ENCODE results near the gene CCDC71L. TPM values are rescaled to one million over a fixed set of nuclear protein-coding genes. Genes with fewer than 3 reads are reported as not detected.

The CCDC71L gene
- total and polyA plus RNA-seq, 2 of the 13 experiments (the other 11 are each of a cell fraction or from before 2014, with no cell fraction given) = 0.02 TPM; not detected in 1

DNA sequence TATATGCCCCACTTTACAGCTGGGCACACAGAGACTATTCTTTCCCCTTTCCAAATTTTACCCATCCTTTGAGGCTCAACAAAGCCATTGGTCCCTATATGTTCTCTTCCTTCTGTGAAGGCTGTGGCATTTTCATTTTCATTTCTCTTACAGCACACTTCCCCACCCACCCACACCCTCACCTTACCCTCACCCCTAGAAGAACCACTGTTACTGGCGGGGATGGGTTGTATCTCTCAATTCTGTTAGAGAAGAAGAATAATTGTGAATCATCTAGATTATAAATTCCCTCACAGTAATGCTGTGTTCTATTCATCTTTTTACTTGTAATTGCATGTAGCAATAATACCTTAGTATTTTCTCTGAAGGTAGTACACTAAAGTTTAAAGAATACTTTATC, 10.2 kb upstream of the CCDC71L start:
- no peak overlapping the region for H3K27ac ChIP-seq (ENCODE audit: extremely low read length, insufficient read depth, low read length)
- no peaks in the 10 kb centered on the region for H3K27me3 ChIP-seq (ENCODE audit: control insufficient read depth in 1 of 2, insufficient read depth in 2 of 2, low read length in 2 of 2)
- intact Hi-C loops (cut with micrococcal nuclease; ENCODE audit: unreplicated experiment) (no loop called here), in situ Hi-C loops (cut with HindIII; ENCODE audit: extremely low pct_ligation_motif_present, low pct_unique_long_range_greater_than_20kb) (no loop called here)
- no peaks in the 10 kb centered on the region for H3K79me2 ChIP-seq (ENCODE audit: insufficient read depth, low read length)
- DNase-seq (ENCODE audit: low spot score) (no peak), ATAC-seq (no peak), FAIRE-seq (no peak)
- H3K9ac ChIP-seq (ENCODE audit: insufficient read depth, low read depth, low read length) = no peak overlapping the region
- no peaks in the 10 kb centered on the region for H4K20me1 ChIP-seq (ENCODE audit: insufficient read depth, low read length)
- no peaks in the 10 kb centered on the region for H3K36me3 ChIP-seq (replicated peaks in 1 of 2; ENCODE audit: control insufficient read depth in 1 of 2, insufficient read depth in 2 of 2, low read length in 2 of 2)
- no peak overlapping the region for H3K4me3 ChIP-seq (replicated peaks in 1 of 3; ENCODE audit: insufficient read depth in 1 of 3, low read depth in 2 of 3, low read length in 3 of 3)
- no peak overlapping the region for H2AFZ ChIP-seq (ENCODE audit: low read length)
- H3K4me2 ChIP-seq (ENCODE audit: low read depth, low read length) = no peak overlapping the region
- no peaks in the 10 kb centered on the region for H3K4me1 ChIP-seq (ENCODE audit: insufficient read depth, low read length)
- POLR2A ChIA-PET = no interaction called here
- 30% methylated on average over 1 of the region's 1 CpG for WGBS (ENCODE audit: low lambda C conversion rate)
- BruUV-seq (replicated peaks) = no TSS peak
- CTCF ChIA-PET (ENCODE audit: low intra/inter-chr PET ratio, low total read pairs) = no interaction called here
- H3K9me3 ChIP-seq (ENCODE audit: low read length) = no peaks in the 10 kb centered on the region
- TF ChIP-seq ZNF614 (CRISPR knock-in tag; IDR thresholded peaks at IDR 0.05; ENCODE audit: borderline replicate concordance) (no peak), HOXA3 (CRISPR knock-in tag; IDR thresholded peaks at IDR 0.05) (no peak), ZNF546 (CRISPR knock-in tag; conservative IDR thresholded peaks at IDR 0.05) (no peak), ZNF574 (CRISPR knock-in tag; IDR thresholded peaks at IDR 0.05) (no peak), ETS1 (CRISPR knock-in tag; IDR thresholded peaks at IDR 0.05) (no peak), TEAD3 (CRISPR knock-in tag; optimal IDR thresholded peaks at IDR 0.05; ENCODE audit: borderline replicate concordance) (no peak), SMARCE1 (IDR thresholded peaks at IDR 0.05; ENCODE audit: borderline replicate concordance) (no peak), FOXP4 (CRISPR knock-in tag; IDR thresholded peaks at IDR 0.05) (no peak), SAFB2 (CRISPR knock-in tag; IDR thresholded peaks at IDR 0.05; ENCODE audit: borderline replicate concordance, low read depth) (no peak)
- TF ChIP-seq, protein P1, sequence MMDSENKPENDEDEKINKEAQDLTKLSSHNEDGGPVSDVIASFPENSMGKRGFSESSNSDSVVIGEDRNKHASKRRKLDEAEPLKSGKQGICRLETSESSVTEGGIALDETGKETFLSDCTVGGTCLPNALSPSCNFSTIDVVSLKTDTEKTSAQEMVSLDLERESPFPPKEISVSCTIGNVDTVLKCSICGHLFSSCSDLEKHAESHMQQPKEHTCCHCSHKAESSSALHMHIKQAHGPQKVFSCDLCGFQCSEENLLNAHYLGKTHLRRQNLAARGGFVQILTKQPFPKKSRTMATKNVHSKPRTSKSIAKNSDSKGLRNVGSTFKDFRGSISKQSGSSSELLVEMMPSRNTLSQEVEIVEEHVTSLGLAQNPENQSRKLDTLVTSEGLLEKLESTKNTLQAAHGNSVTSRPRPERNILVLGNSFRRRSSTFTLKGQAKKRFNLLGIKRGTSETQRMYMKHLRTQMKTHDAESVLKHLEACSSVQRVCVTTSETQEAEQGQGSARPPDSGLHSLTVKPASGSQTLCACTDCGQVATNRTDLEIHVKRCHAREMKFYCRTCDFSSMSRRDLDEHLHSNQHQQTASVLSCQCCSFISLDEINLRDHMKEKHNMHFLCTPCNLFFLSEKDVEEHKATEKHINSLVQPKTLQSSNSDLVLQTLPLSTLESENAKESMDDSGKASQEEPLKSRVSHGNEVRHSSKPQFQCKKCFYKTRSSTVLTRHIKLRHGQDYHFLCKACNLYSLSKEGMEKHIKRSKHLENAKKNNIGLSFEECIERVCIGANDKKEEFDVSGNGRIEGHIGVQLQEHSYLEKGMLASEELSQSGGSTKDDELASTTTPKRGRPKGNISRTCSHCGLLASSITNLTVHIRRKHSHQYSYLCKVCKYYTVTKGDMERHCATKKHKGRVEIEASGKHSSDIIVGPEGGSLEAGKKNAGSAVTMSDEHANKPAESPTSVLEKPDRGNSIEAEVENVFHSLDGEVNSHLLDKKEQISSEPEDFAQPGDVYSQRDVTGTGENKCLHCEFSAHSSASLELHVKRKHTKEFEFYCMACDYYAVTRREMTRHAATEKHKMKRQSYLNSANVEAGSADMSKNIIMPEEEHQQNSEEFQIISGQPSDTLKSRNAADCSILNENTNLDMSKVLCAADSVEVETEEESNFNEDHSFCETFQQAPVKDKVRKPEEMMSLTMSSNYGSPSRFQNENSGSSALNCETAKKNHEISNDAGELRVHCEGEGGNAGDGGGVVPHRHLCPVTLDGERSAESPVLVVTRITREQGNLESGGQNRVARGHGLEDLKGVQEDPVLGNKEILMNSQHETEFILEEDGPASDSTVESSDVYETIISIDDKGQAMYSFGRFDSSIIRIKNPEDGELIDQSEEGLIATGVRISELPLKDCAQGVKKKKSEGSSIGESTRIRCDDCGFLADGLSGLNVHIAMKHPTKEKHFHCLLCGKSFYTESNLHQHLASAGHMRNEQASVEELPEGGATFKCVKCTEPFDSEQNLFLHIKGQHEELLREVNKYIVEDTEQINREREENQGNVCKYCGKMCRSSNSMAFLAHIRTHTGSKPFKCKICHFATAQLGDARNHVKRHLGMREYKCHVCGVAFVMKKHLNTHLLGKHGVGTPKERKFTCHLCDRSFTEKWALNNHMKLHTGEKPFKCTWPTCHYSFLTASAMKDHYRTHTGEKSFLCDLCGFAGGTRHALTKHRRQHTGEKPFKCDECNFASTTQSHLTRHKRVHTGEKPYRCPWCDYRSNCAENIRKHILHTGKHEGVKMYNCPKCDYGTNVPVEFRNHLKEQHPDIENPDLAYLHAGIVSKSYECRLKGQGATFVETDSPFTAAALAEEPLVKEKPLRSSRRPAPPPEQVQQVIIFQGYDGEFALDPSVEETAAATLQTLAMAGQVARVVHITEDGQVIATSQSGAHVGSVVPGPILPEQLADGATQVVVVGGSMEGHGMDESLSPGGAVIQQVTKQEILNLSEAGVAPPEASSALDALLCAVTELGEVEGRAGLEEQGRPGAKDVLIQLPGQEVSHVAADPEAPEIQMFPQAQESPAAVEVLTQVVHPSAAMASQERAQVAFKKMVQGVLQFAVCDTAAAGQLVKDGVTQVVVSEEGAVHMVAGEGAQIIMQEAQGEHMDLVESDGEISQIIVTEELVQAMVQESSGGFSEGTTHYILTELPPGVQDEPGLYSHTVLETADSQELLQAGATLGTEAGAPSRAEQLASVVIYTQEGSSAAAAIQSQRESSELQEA (CRISPR knock-in tag; IDR thresholded peaks at IDR 0.05; ENCODE audit: not compliant biosample characterization) = no peak

Measured in HepG2 (cell line).